ENCODE data around the gene CRACDL.
"Not testable (repeated sequence)": the region's sequence is repeated elsewhere in the genome, so short reads cannot be mapped to it uniquely, and the experiment has no call there.

Gene CRACDL

GRCh38 chr2:98761267-98761781 lies 174.7 kb downstream of the CRACDL start:
- no peak for TF ChIP-seq CTCF (conservative IDR thresholded peaks at IDR 0.05; ENCODE audit: low read depth, low read length)
- H3K4me3 ChIP-seq (ENCODE audit: low read length) = no peak overlapping the region
- DNase-seq (ENCODE audit: low read depth) = peak; percentile 23

GRCh38 chr2:98759827-98760625 lies 176.0 kb downstream of the CRACDL start:
- DNase-seq (ENCODE audit: low read depth) = no peak
- no peak for TF ChIP-seq CTCF (conservative IDR thresholded peaks at IDR 0.05; ENCODE audit: low read depth, low read length)
- H3K4me3 ChIP-seq (ENCODE audit: low read length) = no peak overlapping the region

GRCh38 chr2:98759338-98759737 lies 176.7 kb downstream of the CRACDL start:
- TF ChIP-seq CTCF (conservative IDR thresholded peaks at IDR 0.05; ENCODE audit: low read depth, low read length) = no peak
- H3K4me3 ChIP-seq (ENCODE audit: low read length) = no peak overlapping the region
- DNase-seq (ENCODE audit: low read depth) = no peak

GRCh38 chr2:98757904-98758421 lies 178.1 kb downstream of the CRACDL start:
- TF ChIP-seq CTCF (conservative IDR thresholded peaks at IDR 0.05; ENCODE audit: low read depth, low read length) = no peak
- no peak overlapping the region for H3K4me3 ChIP-seq (ENCODE audit: low read length)
- DNase-seq (ENCODE audit: low read depth) = peak; percentile 41

- no peak for TF ChIP-seq CTCF (conservative IDR thresholded peaks at IDR 0.05; ENCODE audit: low read depth, low read length)
- DNase-seq (ENCODE audit: low read depth) = no peak
- no peak overlapping the region for H3K4me3 ChIP-seq (ENCODE audit: low read length)
These were observed 182.2 kb downstream of the CRACDL start for GRCh38 chr2:98753801-98754200.

GRCh38 chr2:98752711-98753110 lies 183.3 kb downstream of the CRACDL start:
- DNase-seq (ENCODE audit: low read depth); H3K4me3 ChIP-seq (ENCODE audit: low read length): not testable (repeated sequence)

GRCh38 chr2:98751748-98752147 lies 184.3 kb downstream of the CRACDL start:
- TF ChIP-seq CTCF (conservative IDR thresholded peaks at IDR 0.05; ENCODE audit: low read depth, low read length) = no peak
- DNase-seq (ENCODE audit: low read depth) = no peak
- no peak overlapping the region for H3K4me3 ChIP-seq (ENCODE audit: low read length)
